CD4-positive, alpha-beta T cell treated with Interleukin-4 for 4 hours (primary cell): ENCODE results near the gene CNTNAP5.

Source experiments
- DNase-seq: peaks from one replicate; pipeline ENCODE4 v3.0.0-alpha.2; 2020

Gene CNTNAP5

GRCh38 chr2:124272261-124272841 lies 247.3 kb downstream of the CNTNAP5 start:
- DNase-seq = no peak

- DNase-seq = no peak
These were observed 256.5 kb downstream of the CNTNAP5 start for GRCh38 chr2:124281541-124281940.

DNA sequence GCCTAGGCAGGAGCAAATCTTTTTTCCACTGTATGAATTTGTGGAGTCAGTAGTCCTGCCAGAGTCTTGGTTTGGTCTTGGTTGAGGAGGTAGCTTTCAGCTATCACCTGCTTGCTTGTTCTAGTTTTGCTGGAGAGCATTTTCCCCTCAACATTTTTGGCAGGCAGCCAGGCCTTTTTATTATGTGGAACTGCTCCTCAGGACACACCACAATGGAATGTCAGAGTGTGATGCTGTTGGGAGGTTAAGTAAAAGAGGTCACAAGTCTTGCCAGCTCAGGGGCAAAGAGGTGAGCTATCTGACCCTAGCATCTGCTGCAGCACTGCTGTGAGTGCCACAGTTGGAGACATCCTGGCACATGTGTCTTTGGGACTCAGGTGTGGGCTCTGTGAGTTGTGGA lies 258.0 kb downstream of the CNTNAP5 start:
- DNase-seq = no peak

DNA sequence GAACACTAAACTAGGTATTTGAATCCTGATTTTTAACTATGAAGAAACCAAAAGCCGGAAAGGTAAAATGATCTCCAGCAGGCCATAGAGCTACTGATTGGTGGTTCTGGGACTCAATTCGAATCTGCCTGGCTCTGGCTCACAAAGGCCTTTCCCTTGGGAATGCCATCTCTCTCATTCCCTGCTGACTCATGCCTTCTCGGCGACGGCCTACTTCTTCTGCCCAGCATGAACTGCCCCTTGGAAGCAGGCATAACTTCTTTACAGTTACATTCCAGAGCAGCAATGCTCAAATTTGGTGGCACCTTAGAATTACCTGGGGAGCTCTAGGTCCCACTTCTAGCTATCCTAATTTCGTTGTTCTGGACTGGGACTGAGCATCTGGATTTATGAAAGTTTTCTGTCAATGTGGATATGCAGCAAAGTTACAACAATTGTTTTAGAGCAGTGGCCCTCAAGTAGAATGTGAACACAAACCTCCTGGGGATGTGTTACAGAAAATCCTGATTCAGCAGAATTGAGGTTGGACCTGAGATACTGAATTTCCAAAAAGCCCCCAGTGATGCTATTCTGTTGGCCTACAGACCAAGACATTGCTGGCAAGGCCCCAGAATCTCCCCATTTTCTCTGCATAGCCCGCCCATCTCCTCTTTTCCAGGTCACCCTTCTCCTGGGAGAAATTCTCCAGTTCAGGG lies 261.1 kb downstream of the CNTNAP5 start:
- no peak for DNase-seq

- DNase-seq = no peak
These were observed 264.0 kb downstream of the CNTNAP5 start for GRCh38 chr2:124289060-124289459.

DNA sequence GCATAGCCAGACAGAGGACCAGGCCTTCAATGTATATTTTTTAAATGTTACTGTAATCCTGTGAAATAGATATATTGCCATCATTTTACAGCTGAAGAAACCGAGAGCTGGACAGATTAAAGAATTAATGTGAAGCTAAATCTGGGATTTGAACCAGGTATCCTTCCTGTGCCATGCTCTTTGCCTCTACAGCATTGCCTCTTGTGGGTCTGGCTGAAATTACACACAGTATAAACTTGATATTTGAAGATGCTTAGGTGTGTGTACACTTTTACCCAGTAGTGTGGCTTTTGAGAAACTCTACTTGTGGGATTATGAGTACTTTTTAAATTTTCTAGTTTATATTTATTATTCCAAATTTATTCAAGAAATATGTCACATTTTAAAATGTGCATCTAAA lies 264.5 kb downstream of the CNTNAP5 start:
- DNase-seq = no peak

DNA sequence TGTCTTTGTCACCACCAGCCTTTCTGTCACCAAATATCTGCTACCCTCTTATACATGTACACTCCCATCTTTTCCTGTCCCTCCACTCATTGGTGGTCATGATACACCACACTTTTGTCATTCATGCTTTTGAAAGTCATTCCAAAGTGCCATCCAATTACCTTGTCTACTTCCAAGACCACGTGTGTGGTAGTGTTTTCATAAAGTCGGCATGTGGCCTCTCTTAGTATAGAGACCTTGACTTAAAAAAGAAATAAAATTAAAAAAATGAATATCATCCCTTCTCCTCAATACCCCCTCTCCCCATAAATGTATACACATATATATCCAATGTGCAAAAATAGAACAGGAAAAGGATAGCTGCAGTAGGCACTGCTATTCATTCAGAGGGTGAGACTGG lies 271.4 kb downstream of the CNTNAP5 start:
- no peak for DNase-seq

- no peak for DNase-seq
These were observed 276.8 kb downstream of the CNTNAP5 start for GRCh38 chr2:124301915-124302314.

- no peak for DNase-seq
These were observed 283.4 kb downstream of the CNTNAP5 start for GRCh38 chr2:124308319-124309062.

DNA sequence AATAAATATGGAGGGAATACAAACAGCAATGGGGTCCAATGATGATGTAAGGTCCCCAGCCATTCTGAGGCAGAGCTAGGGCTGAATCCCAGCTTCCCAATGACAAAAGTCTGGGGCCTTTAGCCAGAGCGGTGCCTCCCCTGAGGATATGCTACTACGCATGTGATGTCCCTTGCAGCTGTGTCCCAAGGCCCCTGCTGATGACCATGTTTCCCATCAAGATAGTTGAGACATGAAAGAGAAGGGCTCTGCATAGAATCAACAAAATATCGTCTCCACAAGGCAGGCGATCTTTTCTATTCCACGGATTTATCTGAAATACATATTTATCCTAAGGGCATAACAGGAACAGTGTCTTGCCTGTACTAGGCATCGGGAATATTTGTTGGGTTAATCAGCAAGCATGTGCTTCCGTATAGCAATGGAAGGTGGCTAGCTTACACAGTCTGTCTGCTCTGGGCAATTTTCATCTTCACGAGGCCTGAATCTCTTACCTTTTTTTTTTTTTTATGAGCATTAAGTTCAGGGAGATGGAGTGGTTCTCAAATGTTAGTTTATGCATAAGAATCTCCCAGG lies 284.6 kb downstream of the CNTNAP5 start:
- no peak for DNase-seq

DNA sequence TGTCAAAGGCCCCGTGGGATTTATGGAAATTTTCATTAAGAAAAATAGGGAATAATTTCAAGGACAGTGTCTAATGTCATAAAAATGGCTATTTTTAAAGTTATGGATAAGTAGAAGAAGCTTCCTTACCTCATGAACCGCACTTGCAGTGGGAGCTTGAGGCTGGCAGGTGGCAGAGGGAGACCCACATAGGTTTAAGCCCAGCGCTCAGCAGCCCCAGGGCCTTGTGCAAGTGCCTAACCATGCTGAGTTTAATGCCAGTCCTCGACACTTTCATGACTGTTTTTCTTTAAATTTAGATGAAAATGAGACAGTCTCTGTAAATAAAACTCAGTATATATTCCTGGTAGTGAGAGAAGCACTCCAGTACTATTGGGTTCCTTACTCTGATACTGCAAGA lies 285.6 kb downstream of the CNTNAP5 start:
- no peak for DNase-seq

DNA sequence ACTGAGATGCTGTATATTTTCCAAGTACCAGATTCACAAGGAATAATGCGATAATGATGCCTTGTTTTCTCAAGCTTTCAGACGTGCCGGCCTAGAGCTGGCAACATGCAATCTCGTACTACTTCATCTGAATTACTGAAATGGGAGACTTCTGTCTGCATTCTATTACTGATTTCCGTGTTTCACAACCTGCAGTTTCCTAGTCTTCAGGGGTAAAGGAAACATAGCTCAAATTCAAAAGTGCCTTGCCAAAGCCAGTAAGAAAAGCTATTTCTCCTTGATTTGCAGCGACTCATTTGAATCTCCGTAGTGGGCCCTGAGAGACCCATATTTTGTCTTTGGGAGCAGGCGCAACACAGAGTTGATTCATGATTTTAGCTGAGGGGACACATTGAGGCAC lies 289.0 kb downstream of the CNTNAP5 start:
- DNase-seq = no peak

DNA sequence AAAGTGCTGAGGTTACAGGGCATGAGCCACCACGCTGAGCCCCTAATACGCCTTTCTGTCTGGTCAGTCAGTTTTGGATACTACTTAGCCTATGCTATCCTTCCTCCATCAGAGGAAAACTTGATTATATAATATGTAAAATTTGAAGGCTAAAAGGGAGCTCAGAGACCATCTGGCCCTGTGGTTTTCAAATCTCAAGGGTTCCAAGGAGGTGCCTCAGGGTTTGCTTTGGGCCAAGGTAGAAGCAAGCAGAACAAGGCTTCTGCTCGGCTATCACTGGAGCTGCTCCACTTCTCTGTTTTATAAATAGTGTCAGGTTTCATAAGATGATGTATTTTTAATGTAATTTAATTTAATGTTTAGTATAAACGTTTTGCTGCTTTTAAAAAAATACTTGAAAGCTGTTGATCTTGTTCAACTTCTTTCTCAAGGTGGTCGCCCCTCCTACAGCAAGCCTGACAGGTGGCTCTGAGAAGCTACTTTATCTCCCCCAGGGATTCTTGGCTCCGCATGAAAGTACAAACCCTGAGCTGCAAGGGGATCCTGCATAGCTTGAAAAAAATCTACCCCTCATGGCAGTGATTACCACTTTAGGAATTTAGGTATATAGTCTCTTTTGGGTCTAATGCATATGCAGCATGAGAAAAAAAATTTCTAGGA lies 290.3 kb downstream of the CNTNAP5 start:
- DNase-seq = no peak

DNA sequence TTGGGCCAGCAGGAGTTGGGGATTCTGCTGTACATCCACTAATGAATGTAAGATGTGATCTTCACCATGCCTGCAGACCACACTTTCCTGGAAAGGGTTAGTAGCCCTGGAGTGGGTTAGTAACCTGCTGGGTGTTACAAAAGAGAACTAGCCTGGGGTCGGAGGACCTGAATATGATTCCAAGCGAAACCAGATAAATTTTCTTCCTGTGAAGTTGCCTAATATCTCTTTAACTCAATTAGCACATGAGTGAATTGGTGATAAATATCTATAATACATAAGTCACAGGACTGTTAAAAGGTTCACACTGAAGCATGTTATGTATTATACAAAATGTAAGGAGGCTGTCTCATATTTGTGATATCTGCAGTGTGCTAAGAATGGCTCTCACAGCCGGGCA lies 291.0 kb downstream of the CNTNAP5 start:
- no peak for DNase-seq

DNA sequence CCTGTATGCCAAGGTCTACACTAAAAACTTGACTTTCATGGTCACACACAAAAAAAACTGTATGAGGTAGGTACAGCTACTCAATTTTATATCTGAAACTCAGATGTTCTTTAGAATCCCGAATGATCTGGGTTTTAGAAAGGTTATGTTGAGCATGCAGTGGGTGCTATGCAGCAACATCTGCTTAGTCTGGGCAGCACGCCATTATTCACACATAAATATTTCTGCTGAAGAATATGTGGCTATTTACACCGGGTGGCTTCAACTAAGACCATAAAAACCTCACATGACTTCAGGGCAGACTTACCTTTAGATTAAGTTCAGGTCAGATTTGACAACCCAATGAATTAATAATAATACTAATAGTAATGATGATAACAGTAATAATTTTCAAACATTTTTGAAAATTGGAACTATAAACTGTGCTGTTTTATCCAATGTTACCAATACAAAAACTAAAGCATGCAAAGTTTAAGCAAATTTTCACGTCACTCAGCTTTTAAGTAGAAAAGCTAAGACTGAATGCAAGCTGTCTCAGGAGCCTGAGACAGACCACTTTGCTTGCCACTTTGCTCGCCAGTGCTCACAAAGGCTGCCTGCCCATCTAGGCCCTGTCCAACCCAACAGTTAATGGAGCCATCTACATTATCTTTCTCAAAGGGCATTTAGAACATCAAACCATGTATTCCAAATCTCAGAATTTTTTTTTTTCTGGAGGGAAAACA lies 292.0 kb downstream of the CNTNAP5 start:
- DNase-seq = no peak

DNA sequence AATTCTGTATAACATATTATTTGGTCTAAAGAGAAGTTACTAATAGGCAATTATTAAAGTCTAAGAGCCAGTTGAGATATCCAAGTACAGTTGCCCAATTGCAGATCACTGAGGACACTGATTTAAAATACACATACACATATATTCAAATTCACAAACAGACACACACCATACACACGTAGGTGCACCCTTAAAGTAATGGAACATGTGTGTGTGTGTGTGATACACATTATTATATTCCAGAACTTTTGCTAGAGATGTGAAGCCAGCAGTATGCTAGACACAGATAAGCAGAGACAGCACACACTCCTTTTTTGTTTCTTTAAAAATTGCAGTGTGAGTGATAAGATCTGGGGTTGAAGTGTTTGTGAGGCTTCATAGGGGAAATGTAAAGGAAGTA lies 292.5 kb downstream of the CNTNAP5 start:
- DNase-seq = no peak

DNA sequence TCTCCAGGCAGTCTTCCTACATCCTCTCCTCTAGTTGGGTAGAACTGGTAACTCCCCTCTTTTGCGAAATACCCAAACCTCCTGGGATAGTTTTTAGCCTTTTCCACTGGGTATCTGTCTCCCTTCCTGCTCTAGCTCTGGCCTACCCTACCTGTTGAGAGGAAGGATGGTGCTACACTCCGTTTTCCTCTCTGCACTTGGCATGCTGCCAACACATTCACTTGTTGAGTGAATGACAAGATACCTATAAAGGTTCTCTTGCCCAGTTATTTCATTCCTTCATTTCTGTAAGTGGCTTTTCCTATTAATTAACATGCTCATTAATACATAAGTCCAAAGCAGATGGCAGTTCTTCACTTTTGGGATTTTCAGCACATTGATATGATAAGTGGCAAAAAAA lies 293.8 kb downstream of the CNTNAP5 start:
- DNase-seq = no peak

- DNase-seq = no peak
These were observed 294.5 kb downstream of the CNTNAP5 start for GRCh38 chr2:124319577-124319976.

- DNase-seq = no peak
These were observed 295.1 kb downstream of the CNTNAP5 start for GRCh38 chr2:124320051-124320688.

GRCh38 chr2:124323321-124323720 lies 298.2 kb downstream of the CNTNAP5 start:
- DNase-seq = no peak

GRCh38 chr2:124325667-124326440 lies 300.8 kb downstream of the CNTNAP5 start:
- DNase-seq = no peak
